LNCaP clone FGC (cell line): ENCODE measurements around the gene ASAP3.

Experiments
- DNase-seq: peaks from one replicate; pipeline ENCODE4 v3.0.0-alpha.2; 2011; ENCODE audit warnings: low read depth
- H3K4me3 ChIP-seq: 2 replicates; pipeline ENCODE4 v1.5.1; 2011; ENCODE audit warnings: mild to moderate bottlenecking, low read depth, low read length, control low read depth
- CTCF ChIP-seq: IDR thresholded peaks from 2 replicates; pipeline ENCODE4 v1.5.1; 2012; ENCODE audit warnings: mild to moderate bottlenecking; ENCODE audit not compliant: control insufficient read depth, insufficient read depth; ENCODE audit errors: extremely low read depth

Gene ASAP3

GRCh38 chr1:23466423-23466989 is 17.5 kb downstream of the ASAP3 start:
- H3K4me3 ChIP-seq, result no peak overlapping the region
- TF ChIP-seq CTCF, result no peak
- DNase-seq, result no peak

GRCh38 chr1:23463286-23463685 is 20.7 kb downstream of the ASAP3 start:
- no peak overlapping the region for H3K4me3 ChIP-seq
- DNase-seq, result no peak
- no peak for TF ChIP-seq CTCF

- H3K4me3 ChIP-seq, result no peak overlapping the region
- no peak for TF ChIP-seq CTCF
- DNase-seq, result no peak
Measured at GRCh38 chr1:23462766-23463165, 21.2 kb downstream of the ASAP3 start.

GRCh38 chr1:23461050-23461449 is 22.9 kb downstream of the ASAP3 start:
- TF ChIP-seq CTCF, result no peak
- no peak overlapping the region for H3K4me3 ChIP-seq

GRCh38 chr1:23460519-23460918 is 23.5 kb downstream of the ASAP3 start:
- TF ChIP-seq CTCF, result no peak
- no peak for DNase-seq
- no peak overlapping the region for H3K4me3 ChIP-seq

More at GRCh38 chr1:23461050-23461449, 22.9 kb downstream of the ASAP3 start:
- DNase-seq, result no peak

- no peak for TF ChIP-seq CTCF
- no peak overlapping the region for H3K4me3 ChIP-seq
- no peak for DNase-seq
Measured at GRCh38 chr1:23459338-23459757, 24.6 kb downstream of the ASAP3 start.

GRCh38 chr1:23456226-23456625 is 27.8 kb downstream of the ASAP3 start:
- DNase-seq, result no peak
- no peak overlapping the region for H3K4me3 ChIP-seq
- no peak for TF ChIP-seq CTCF
